Body of pancreas (tissue), 4 donors: ENCODE results near the gene HSD3B7.

Experiments used
- POLR2A ChIP-seq, 3 donors: fragments of 450-650 bp; IDR thresholded peaks; one replicate each; pipeline ENCODE4 v1.6.1; 2016; ENCODE audit warnings: antibody characterized with exemption in 3 of 3, mild to moderate bottlenecking in 2 of 3
- TF ChIP-seq, protein P1 (sequence below), 7 experiments: fragments of 450-650 bp in 4 of 7; fragments of 200-600 bp in 3 of 7; sonication (generic) in 3 of 7; IDR thresholded peaks; one replicate each; pipeline ENCODE4 v1.5.1; 2016 to 2019; ENCODE audit warnings: antibody characterized with exemption in 7 of 7

- no peak for TF ChIP-seq POLR2A (IDR thresholded peaks at IDR 0.05)
- TF ChIP-seq, protein P1, sequence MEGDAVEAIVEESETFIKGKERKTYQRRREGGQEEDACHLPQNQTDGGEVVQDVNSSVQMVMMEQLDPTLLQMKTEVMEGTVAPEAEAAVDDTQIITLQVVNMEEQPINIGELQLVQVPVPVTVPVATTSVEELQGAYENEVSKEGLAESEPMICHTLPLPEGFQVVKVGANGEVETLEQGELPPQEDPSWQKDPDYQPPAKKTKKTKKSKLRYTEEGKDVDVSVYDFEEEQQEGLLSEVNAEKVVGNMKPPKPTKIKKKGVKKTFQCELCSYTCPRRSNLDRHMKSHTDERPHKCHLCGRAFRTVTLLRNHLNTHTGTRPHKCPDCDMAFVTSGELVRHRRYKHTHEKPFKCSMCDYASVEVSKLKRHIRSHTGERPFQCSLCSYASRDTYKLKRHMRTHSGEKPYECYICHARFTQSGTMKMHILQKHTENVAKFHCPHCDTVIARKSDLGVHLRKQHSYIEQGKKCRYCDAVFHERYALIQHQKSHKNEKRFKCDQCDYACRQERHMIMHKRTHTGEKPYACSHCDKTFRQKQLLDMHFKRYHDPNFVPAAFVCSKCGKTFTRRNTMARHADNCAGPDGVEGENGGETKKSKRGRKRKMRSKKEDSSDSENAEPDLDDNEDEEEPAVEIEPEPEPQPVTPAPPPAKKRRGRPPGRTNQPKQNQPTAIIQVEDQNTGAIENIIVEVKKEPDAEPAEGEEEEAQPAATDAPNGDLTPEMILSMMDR (IDR thresholded peaks at IDR 0.05): no peak
These were observed 8.5 kb upstream of the HSD3B7 start for GRCh38 chr16:30976486-30976885.
